NCI-H226 (cell line): Measurements from ENCODE around the gene PGAP2.
"Not testable (repeated sequence)": the region's sequence is repeated elsewhere in the genome, so short reads cannot be mapped to it uniquely, and the experiment has no call there.

Experiments
- DNase-seq: peaks from one replicate; pipeline ENCODE4 v3.0.0-alpha.2; 2015

The PGAP2 gene

GRCh38 chr11:3859373-3859881 lies 51.1 kb downstream of the PGAP2 start:
- DNase-seq: no peak

- no peak for DNase-seq
Observed at GRCh38 chr11:3860375-3860774, 52.0 kb downstream of the PGAP2 start.

- DNase-seq: not testable (repeated sequence)
Observed at GRCh38 chr11:3860898-3861393, 52.6 kb downstream of the PGAP2 start.

GRCh38 chr11:3861683-3862082 lies 53.3 kb downstream of the PGAP2 start:
- no peak for DNase-seq

- DNase-seq: peak; percentile 77
Observed at GRCh38 chr11:3865388-3866193, 57.2 kb downstream of the PGAP2 start.

- no peak for DNase-seq
Observed at GRCh38 chr11:3866206-3866605, 57.8 kb downstream of the PGAP2 start.

- no peak for DNase-seq
Observed at GRCh38 chr11:3866836-3867208, 58.5 kb downstream of the PGAP2 start.

GRCh38 chr11:3867209-3868091 lies 59.1 kb downstream of the PGAP2 start:
- DNase-seq: no peak

GRCh38 chr11:3873712-3874349 lies 65.5 kb downstream of the PGAP2 start:
- no peak for DNase-seq
